Measurements from ENCODE around the gene MS4A10.
"Not testable (repeated sequence)": the region's sequence is repeated elsewhere in the genome, so short reads cannot be mapped to it uniquely, and the experiment has no call there.

Gene MS4A10

GRCh38 chr11:60757231-60757800 is 27.8 kb upstream of the MS4A10 start:
- Histone ChIP-seq H3K36me3 (ENCODE audit: control insufficient read depth, insufficient read depth, low read length) (no peaks in the 10 kb centered on the region), H3K4me1 (ENCODE audit: control insufficient read depth, insufficient read depth, low read length) (no peaks in the 10 kb centered on the region), H3K9ac (ENCODE audit: low read length) (no peak overlapping the region), H3K4me3 (ENCODE audit: low read length) (no peak overlapping the region), H3K27ac (ENCODE audit: low read depth, low read length) (no peak overlapping the region), H3K27me3 (ENCODE audit: control insufficient read depth, insufficient read depth, low read length) (no peaks in the 10 kb centered on the region)

DNA sequence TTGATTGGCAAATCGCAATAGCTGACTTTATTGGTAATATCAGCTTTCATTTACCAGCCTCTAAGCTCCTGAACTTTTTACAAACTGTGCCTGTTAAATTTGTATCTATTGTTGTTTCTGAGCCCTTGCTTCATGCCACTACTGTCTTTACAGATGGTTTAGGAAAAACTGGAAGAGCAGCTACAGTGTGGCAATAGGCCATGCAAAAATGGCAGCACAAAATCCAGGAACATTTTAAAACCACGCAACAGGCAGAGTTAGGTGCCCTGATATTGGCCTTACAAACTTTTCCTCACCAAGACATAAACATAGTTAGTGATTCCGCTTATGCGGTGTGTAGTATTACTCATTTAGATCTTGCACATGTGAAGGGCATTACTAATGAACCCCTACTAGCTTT is 26.5 kb upstream of the MS4A10 start:
- H3K4me1 ChIP-seq (ENCODE audit: control insufficient read depth, insufficient read depth, low read length); H3K9ac ChIP-seq (ENCODE audit: low read length); H3K4me3 ChIP-seq (ENCODE audit: low read length); H3K36me3 ChIP-seq (ENCODE audit: control insufficient read depth, insufficient read depth, low read length); H3K27ac ChIP-seq (ENCODE audit: low read depth, low read length); H3K27me3 ChIP-seq (ENCODE audit: control insufficient read depth, insufficient read depth, low read length): not testable (repeated sequence)

- H3K36me3 ChIP-seq (ENCODE audit: control insufficient read depth, insufficient read depth, low read length); H3K4me1 ChIP-seq (ENCODE audit: control insufficient read depth, insufficient read depth, low read length); H3K27ac ChIP-seq (ENCODE audit: low read depth, low read length); H3K9ac ChIP-seq (ENCODE audit: low read length); H3K27me3 ChIP-seq (ENCODE audit: control insufficient read depth, insufficient read depth, low read length); H3K4me3 ChIP-seq (ENCODE audit: low read length): not testable (repeated sequence)
Observed at GRCh38 chr11:60759438-60760225, 25.5 kb upstream of the MS4A10 start.

GRCh38 chr11:60761436-60762190 is 23.5 kb upstream of the MS4A10 start:
- H3K36me3 ChIP-seq (ENCODE audit: control insufficient read depth, insufficient read depth, low read length), result no peaks in the 10 kb centered on the region
- H3K9ac ChIP-seq (ENCODE audit: low read length), result no peak overlapping the region
- no peak overlapping the region for H3K4me3 ChIP-seq (ENCODE audit: low read length)
- H3K4me1 ChIP-seq (ENCODE audit: control insufficient read depth, insufficient read depth, low read length), result no peaks in the 10 kb centered on the region
- no peak overlapping the region for H3K27ac ChIP-seq (ENCODE audit: low read depth, low read length)
- H3K27me3 ChIP-seq (ENCODE audit: control insufficient read depth, insufficient read depth, low read length), result no peaks in the 10 kb centered on the region

DNA sequence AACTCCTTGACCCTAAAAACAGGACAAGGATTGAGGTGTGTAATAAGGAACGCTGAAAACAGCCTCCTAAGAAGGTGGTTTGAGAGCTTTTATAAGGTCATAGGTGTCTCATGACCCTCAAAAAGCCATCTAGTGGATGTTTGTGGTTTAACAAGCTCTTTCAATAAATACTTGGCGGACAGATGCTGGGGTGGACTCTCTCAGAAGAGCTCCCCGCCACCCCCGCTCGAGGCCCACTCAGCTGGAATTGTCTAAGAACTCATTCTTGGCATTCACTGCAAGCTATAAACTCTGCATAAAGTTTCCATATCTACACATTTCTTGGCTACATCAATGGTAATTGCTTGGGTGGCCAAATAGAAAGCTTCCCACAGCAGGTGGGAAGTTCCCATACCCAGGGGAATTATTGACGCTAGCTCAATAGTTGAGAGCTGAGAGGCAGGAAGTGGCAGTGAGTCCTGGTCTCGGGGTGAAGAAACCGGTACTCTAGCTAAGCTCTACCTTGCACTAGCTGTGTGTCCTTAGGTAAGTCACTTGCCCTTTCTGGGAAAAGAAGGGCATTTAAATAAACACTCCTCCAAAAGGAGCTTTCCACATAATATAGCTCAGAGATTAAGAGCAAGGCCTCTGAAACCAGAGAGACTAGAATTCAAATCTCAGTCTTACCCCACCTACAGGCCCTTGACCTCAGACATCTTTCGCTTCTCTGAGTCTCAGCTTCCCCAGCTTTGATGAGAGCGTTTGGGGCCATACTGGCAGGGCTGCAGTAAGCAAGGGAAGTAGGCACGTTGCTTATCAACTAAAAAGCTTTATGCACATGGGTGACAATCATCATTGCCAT is 22.1 kb upstream of the MS4A10 start:
- Histone ChIP-seq H3K27me3 (ENCODE audit: control insufficient read depth, insufficient read depth, low read length) (no peaks in the 10 kb centered on the region), H3K4me3 (ENCODE audit: low read length) (no peak overlapping the region), H3K4me1 (ENCODE audit: control insufficient read depth, insufficient read depth, low read length) (no peaks in the 10 kb centered on the region), H3K9ac (ENCODE audit: low read length) (no peak overlapping the region), H3K36me3 (ENCODE audit: control insufficient read depth, insufficient read depth, low read length) (no peaks in the 10 kb centered on the region), H3K27ac (ENCODE audit: low read depth, low read length) (no peak overlapping the region)

- Histone ChIP-seq H3K27me3 (ENCODE audit: control insufficient read depth, insufficient read depth, low read length) (no peaks in the 10 kb centered on the region), H3K4me3 (ENCODE audit: low read length) (no peak overlapping the region), H3K9ac (ENCODE audit: low read length) (no peak overlapping the region), H3K36me3 (ENCODE audit: control insufficient read depth, insufficient read depth, low read length) (no peaks in the 10 kb centered on the region), H3K27ac (ENCODE audit: low read depth, low read length) (no peak overlapping the region), H3K4me1 (ENCODE audit: control insufficient read depth, insufficient read depth, low read length) (no peaks in the 10 kb centered on the region)
Observed at GRCh38 chr11:60763692-60764369, 21.3 kb upstream of the MS4A10 start.

- Histone ChIP-seq H3K27ac (ENCODE audit: low read depth, low read length) (no peak overlapping the region), H3K9ac (ENCODE audit: low read length) (no peak overlapping the region), H3K27me3 (ENCODE audit: control insufficient read depth, insufficient read depth, low read length) (no peaks in the 10 kb centered on the region), H3K4me3 (ENCODE audit: low read length) (no peak overlapping the region), H3K4me1 (ENCODE audit: control insufficient read depth, insufficient read depth, low read length) (no peaks in the 10 kb centered on the region), H3K36me3 (ENCODE audit: control insufficient read depth, insufficient read depth, low read length) (no peaks in the 10 kb centered on the region)
Observed at GRCh38 chr11:60764879-60765278, 20.3 kb upstream of the MS4A10 start.

GRCh38 chr11:60765355-60765754 is 19.8 kb upstream of the MS4A10 start:
- H3K4me1 ChIP-seq (ENCODE audit: control insufficient read depth, insufficient read depth, low read length), result no peaks in the 10 kb centered on the region
- no peak overlapping the region for H3K9ac ChIP-seq (ENCODE audit: low read length)
- H3K4me3 ChIP-seq (ENCODE audit: low read length), result no peak overlapping the region
- no peaks in the 10 kb centered on the region for H3K27me3 ChIP-seq (ENCODE audit: control insufficient read depth, insufficient read depth, low read length)
- H3K36me3 ChIP-seq (ENCODE audit: control insufficient read depth, insufficient read depth, low read length), result no peaks in the 10 kb centered on the region
- H3K27ac ChIP-seq (ENCODE audit: low read depth, low read length), result no peak overlapping the region

GRCh38 chr11:60766547-60766946 is 18.6 kb upstream of the MS4A10 start:
- Histone ChIP-seq H3K27me3 (ENCODE audit: control insufficient read depth, insufficient read depth, low read length) (peaks cover 1% of the 10 kb centered on the region), H3K9ac (ENCODE audit: low read length) (no peak overlapping the region), H3K4me3 (ENCODE audit: low read length) (no peak overlapping the region), H3K4me1 (ENCODE audit: control insufficient read depth, insufficient read depth, low read length) (no peaks in the 10 kb centered on the region), H3K27ac (ENCODE audit: low read depth, low read length) (no peak overlapping the region), H3K36me3 (ENCODE audit: control insufficient read depth, insufficient read depth, low read length) (no peaks in the 10 kb centered on the region)

DNA sequence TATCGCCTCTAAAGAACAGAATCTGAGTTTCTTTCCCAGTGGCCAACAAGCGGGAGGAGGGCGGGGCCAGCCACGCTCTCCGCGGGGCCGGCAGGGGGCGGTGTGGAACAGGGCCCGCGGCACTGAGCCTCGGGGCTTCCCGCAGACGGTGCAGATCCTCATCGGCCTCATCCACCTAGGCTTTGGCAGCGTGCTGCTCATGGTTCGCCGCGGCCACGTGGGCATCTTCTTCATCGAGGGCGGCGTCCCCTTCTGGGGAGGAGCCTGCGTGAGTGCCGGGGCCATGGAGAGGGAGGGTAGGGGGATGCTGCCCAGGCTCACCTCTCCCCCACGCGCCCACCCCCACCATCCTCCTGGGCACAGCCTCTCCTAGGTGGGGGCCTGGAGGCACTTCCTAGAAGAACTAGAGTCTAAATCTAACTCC is 17.7 kb upstream of the MS4A10 start:
- H3K36me3 ChIP-seq (ENCODE audit: control insufficient read depth, insufficient read depth, low read length), result no peaks in the 10 kb centered on the region
- no peaks in the 10 kb centered on the region for H3K4me1 ChIP-seq (ENCODE audit: control insufficient read depth, insufficient read depth, low read length)
- H3K27me3 ChIP-seq (ENCODE audit: control insufficient read depth, insufficient read depth, low read length), result peaks cover 2% of the 10 kb centered on the region
- no peak overlapping the region for H3K27ac ChIP-seq (ENCODE audit: low read depth, low read length)
- no peak overlapping the region for H3K4me3 ChIP-seq (ENCODE audit: low read length)
- H3K9ac ChIP-seq (ENCODE audit: low read length), result no peak overlapping the region

DNA sequence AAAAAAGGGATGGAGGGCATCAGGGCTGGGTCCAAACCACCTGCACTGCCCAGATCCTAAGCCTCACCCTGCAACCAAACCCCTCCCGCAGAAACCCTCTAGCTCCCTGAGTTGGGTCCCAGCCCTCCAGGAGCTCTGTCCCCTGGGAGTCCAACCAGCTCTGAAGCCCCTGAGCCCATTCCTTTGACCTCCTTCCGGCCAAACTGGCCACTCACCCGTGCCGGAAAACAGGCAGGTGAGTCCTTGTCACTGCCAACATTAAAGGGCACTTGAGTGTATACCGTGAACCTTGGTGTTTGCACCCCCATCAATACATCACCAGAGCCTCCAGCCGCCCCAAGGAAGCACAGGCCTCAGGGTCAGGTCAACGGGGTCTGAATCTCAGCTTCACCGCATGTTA is 16.9 kb upstream of the MS4A10 start:
- H3K36me3 ChIP-seq (ENCODE audit: control insufficient read depth, insufficient read depth, low read length), result no peaks in the 10 kb centered on the region
- H3K4me1 ChIP-seq (ENCODE audit: control insufficient read depth, insufficient read depth, low read length), result no peaks in the 10 kb centered on the region
- peaks cover 2% of the 10 kb centered on the region for H3K27me3 ChIP-seq (ENCODE audit: control insufficient read depth, insufficient read depth, low read length)
- no peak overlapping the region for H3K27ac ChIP-seq (ENCODE audit: low read depth, low read length)
- no peak overlapping the region for H3K4me3 ChIP-seq (ENCODE audit: low read length)
- no peak overlapping the region for H3K9ac ChIP-seq (ENCODE audit: low read length)

DNA sequence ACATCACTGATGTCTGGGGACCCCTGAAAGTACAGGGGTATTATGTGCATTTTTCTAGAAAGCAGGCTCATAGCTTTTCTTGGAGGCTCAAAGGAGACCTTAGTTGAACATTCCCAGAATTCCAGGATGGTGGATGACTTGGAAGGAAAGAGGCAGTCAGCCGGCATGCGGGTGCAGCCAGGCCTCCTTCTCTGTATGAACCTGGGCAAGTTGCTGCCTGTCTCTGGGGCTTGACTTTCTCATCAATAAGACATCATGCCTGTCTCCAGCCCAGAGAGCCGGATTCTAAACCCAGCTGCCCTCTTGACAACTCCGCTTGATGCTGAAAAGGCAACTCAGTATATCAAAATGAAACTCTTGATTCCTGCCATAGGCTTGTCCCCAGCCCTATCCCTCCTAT is 15.9 kb upstream of the MS4A10 start:
- Histone ChIP-seq H3K27ac (ENCODE audit: low read depth, low read length) (no peak overlapping the region), H3K36me3 (ENCODE audit: control insufficient read depth, insufficient read depth, low read length) (no peaks in the 10 kb centered on the region), H3K27me3 (ENCODE audit: control insufficient read depth, insufficient read depth, low read length) (peaks cover 2% of the 10 kb centered on the region), H3K4me3 (ENCODE audit: low read length) (no peak overlapping the region), H3K9ac (ENCODE audit: low read length) (no peak overlapping the region), H3K4me1 (ENCODE audit: control insufficient read depth, insufficient read depth, low read length) (no peaks in the 10 kb centered on the region)
